TTC549 (cell line): ENCODE measurements around the gene VPS4B.
"Not testable (repeated sequence)": the region's sequence is repeated elsewhere in the genome, so short reads cannot be mapped to it uniquely, and the experiment has no call there.

Experiments
- FAIRE-seq: peaks from 2 replicates; lab custom pipeline; 2012; peaks lifted over from hg19 to GRCh38; lab: Jason Lieb, UNC

The VPS4B gene

GRCh38 chr18:63367053-63367953 is 55.0 kb downstream of the VPS4B start, which contains the start of gene KDSR:
KDSR (minus strand) TSS chr18:63367206; CDS start chr18:63367118, 88 bp downstream.
- FAIRE-seq: peak; percentile 50

- no peak for FAIRE-seq
Observed at GRCh38 chr18:63366213-63367052, 55.8 kb downstream of the VPS4B start.

DNA sequence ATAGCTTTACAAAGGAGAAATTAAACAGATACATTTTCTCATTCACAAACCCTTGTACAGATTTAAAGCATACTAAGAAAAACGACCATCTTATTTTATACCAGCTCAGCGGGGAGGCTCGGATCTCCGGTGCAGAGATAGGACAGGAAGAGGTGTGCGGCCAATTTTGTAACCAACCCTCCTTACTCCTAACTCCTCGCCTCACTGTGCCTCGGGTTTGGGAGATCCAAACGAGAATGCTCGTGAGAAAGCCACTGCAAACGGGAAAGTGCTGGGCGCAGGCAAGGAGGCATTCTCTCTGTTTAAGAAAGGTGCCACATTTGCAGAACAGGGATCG is 56.4 kb downstream of the VPS4B start:
- FAIRE-seq: no peak

- FAIRE-seq: no peak
Observed at GRCh38 chr18:63363951-63364350, 58.3 kb downstream of the VPS4B start.

- not testable (repeated sequence) for FAIRE-seq
Observed at GRCh38 chr18:63363420-63363819, 58.9 kb downstream of the VPS4B start.

GRCh38 chr18:63356272-63356896 is 65.9 kb downstream of the VPS4B start:
- FAIRE-seq: no peak

DNA sequence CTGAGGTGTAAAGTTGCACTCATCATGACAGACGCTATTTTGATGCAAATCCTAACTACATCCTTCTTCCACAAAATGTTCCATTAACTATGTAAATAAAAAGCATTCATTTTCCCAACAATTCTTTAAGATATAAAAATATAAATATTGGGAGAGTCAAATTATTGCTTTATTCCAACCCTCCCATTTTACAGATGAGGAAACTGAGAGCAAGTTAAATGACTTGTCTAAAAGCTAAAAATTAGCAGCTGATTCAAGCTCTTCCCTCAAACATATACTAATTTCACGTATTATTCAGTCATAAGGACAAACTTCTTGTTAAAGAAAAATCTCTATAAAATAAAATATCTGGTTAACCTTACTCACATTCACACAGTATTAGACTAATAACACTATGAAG is 72.0 kb downstream of the VPS4B start:
- no peak for FAIRE-seq

DNA sequence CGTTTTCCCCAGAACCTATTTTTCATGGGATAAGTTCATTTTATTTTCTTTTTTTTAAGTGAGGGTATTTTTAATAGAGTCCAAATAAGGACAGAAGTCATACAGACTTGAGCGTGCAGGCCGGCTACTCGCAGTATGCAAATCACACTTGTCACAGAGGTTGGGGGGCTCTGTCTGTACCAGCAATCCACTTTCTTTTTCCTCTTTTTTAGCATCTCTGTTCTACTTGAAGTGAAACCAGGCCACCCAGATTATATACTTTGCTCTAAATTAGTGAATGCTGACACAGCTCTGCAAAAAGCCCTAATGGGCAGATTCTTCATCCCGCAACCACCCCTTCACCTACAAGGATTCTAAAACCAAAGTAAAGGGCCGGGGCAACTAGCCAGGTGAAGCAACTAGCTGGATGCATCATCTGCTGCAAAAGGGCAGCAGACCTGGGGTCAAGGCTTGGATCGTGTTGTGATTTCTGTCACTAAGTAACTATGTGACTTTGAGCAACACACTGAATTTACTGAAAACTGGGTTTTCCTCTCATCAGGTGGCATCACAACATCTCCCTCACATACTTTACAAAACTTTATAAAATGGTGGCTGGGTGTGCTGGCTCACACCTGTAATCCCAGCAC is 73.7 kb downstream of the VPS4B start:
- no peak for FAIRE-seq

GRCh38 chr18:63346480-63347183 is 75.6 kb downstream of the VPS4B start:
- no peak for FAIRE-seq

- FAIRE-seq: no peak
Observed at GRCh38 chr18:63346031-63346430, 76.2 kb downstream of the VPS4B start.

DNA sequence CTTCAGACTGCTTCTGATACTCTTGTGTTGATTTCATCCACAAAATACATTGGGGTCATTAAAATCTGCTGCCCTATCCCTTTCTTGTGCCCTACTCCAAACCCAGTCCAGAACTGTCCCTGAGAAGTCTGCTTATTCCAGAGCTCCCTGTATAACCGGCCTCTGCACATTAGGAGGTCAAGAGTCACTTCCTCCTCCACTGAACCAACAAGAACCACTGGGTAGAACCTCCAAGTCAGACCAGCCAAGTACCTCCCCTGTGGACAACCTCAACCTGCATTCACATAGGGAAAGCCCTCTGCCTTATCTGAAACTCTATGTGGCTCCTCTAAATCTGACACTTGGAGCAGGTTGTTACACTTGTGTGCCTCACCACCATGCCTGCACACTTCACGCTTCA is 77.4 kb downstream of the VPS4B start:
- no peak for FAIRE-seq

GRCh38 chr18:63344263-63344662 is 78.0 kb downstream of the VPS4B start:
- no peak for FAIRE-seq

- peak; percentile 55 for FAIRE-seq
Observed at GRCh38 chr18:63342206-63342605, 80.1 kb downstream of the VPS4B start.

GRCh38 chr18:63339920-63340484 is 82.3 kb downstream of the VPS4B start:
- no peak for FAIRE-seq
